Ectodermal cell (in vitro differentiated cells): Measurements from ENCODE around the gene VARS1.
"Not testable (repeated sequence)": the region's sequence is repeated elsewhere in the genome, so short reads cannot be mapped to it uniquely, and the experiment has no call there.

Experiments used
- H3K27ac ChIP-seq: 2 replicates; pipeline ENCODE4 v1.7.0; 2013; ENCODE audit warnings: mild to moderate bottlenecking, low read depth, low read length; ENCODE audit not compliant: insufficient read depth, poor library complexity, severe bottlenecking
- H3K27me3 ChIP-seq: 2 replicates; pipeline ENCODE4 v1.7.0; 2013; ENCODE audit warnings: mild to moderate bottlenecking, low read length; ENCODE audit not compliant: insufficient read depth, control insufficient read depth, poor library complexity, severe bottlenecking
- H3K36me3 ChIP-seq: one replicate; pipeline ENCODE4 v1.7.0; 2013; ENCODE audit warnings: low read length; ENCODE audit not compliant: control insufficient read depth, insufficient read depth
- H3K4me1 ChIP-seq: one replicate; pipeline ENCODE4 v1.7.0; 2013; ENCODE audit warnings: low read length; ENCODE audit not compliant: control insufficient read depth, insufficient read depth
- H3K4me3 ChIP-seq: 2 replicates; pipeline ENCODE4 v1.7.0; 2013; ENCODE audit warnings: low read depth, low read length, control low read depth; ENCODE audit not compliant: insufficient read depth
- H3K9me3 ChIP-seq: 2 replicates; pipeline ENCODE4 v1.7.0; 2013; ENCODE audit warnings: mild to moderate bottlenecking, low read length, moderate library complexity; ENCODE audit not compliant: control insufficient read depth
- WGBS, 2 experiments: methylation state at CpG; one replicate each; pipeline ENCODE4 v1.1.7; 2013; ENCODE audit warnings: missing lambda C conversion rate in 2 of 2; 5-methylcytosine and 5-hydroxymethylcytosine counted together

The VARS1 gene

GRCh38 chr6:31811645-31812044, 16.1 kb upstream of the VARS1 start:
- no peaks in the 10 kb centered on the region for H3K36me3 ChIP-seq
- WGBS, 2 experiments: 95 to 96% methylated on average over 12 of the region's 12 CpGs

DNA sequence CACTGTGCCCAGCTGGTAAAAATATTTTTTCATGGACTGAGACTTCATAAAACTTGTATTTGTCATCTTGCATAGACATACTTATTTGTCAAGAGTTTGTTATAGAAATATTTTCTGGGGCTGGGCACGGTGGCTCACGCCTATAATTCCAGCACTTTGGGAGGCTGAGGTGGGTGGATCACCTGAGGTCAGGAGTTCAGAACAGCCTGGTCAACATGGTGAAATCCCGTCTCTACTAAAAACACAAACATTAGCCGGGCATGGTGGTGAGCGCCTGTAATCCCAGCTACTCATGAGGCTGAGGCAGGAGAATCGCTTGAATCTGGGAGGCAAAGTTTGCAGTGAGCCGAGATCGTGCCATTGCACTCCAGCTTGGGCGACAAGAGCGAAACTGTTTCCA, 13.0 kb upstream of the VARS1 start:
- H3K27me3 ChIP-seq, H3K27ac ChIP-seq, H3K9me3 ChIP-seq, H3K4me1 ChIP-seq, H3K36me3 ChIP-seq, H3K4me3 ChIP-seq: not testable (repeated sequence)
- 90 to 91% methylated on average over 10 of the region's 10 CpGs for WGBS, 2 experiments

More at GRCh38 chr6:31811645-31812044, 16.1 kb upstream of the VARS1 start:
- Histone ChIP-seq H3K27ac (no peak overlapping the region), H3K4me1 (peaks cover 4% of the 10 kb centered on the region), H3K4me3 (no peak overlapping the region), H3K9me3 (no peaks in the 10 kb centered on the region), H3K27me3 (no peaks in the 10 kb centered on the region)

DNA sequence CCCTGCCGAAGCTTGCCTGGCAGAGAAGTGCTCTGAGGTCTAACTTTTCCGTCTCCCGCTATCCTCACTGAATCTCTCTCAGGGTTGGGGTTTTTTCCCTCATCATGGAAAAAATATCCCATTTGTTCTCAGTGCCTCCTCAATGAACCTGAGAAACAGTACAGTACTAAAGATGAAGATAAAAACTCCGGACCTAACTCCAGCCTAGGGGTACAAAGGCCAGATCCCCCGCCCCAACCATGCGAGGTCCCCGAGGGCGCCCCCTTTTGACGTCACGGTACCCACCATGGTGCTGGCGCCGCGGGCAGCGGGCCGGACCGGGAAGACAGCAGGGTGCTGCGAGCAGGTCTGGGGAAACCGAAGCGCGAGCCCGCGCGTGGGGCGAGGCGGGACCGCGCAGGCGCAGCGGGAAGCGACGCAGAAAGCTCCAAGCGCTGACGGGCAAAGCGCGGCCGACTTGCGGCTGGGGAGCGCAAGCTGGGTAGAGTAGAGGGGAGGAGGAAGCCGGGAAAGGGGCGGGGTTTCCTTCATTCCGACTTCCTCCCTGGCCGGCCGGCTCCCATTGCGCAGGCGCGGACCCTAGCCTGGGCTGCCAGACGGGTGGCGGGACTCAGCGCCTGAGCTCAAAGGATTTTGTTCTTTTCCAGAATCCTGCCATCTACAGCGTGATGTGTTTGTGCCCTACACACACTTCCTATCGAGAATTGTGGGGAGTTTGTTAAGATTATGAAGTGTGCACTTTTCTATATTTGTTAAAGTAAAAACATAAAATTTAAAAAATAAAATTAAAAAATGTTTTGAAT, 11.1 kb upstream of the VARS1 start, which contains the start of gene LSM2:
TSS of gene LSM2 (minus strand) at position 497 of the 803 bp plus-strand sequence. CDS start at position 288, 209 bp downstream.
- Histone ChIP-seq H3K4me3 (peak within 1 kb of the TSS; percentile 99), H3K27me3 (no peaks in the 10 kb centered on the region), H3K4me1 (peaks cover 4% of the 10 kb centered on the region), H3K36me3 (peaks cover 11% of the 10 kb centered on the region), H3K9me3 (no peaks in the 10 kb centered on the region), H3K27ac (peak within 1 kb of the TSS; percentile 91)
- 0 to 1% methylated on average over 49 to 50 of the region's 51 CpGs for WGBS, 2 experiments

DNA sequence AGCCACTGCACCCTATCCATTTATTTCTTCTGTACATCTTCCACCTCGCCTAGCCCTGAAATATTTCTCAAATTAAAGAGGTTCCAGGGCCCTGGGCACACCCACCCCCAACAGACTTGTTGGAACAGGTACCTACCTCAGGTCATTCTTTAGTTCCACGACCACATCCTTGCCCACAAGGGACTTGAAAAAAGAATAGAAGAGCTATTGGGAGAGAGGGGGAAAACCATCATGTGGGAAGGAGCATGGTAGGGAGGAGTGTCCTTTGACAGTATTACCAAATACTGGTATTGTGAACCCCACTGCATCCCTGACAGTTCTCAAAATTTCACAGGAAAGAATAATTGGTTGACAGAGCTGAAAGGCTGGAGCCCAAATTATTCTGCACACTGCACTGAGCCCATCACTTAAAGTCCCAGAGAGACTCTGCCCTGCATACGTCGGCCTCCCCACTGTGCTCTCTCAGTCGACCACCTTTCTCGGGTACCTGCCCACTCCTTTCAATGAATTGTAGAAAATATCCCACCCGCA, 10.5 kb upstream of the VARS1 start:
- Histone ChIP-seq H3K4me1 (peaks cover 4% of the 10 kb centered on the region), H3K4me3 (peak overlapping the region; percentile 99), H3K36me3 (peaks cover 11% of the 10 kb centered on the region), H3K27me3 (no peaks in the 10 kb centered on the region), H3K27ac (no peak overlapping the region), H3K9me3 (no peaks in the 10 kb centered on the region)
- 18 to 20% methylated on average over 7 of the region's 7 CpGs for WGBS, 2 experiments

DNA sequence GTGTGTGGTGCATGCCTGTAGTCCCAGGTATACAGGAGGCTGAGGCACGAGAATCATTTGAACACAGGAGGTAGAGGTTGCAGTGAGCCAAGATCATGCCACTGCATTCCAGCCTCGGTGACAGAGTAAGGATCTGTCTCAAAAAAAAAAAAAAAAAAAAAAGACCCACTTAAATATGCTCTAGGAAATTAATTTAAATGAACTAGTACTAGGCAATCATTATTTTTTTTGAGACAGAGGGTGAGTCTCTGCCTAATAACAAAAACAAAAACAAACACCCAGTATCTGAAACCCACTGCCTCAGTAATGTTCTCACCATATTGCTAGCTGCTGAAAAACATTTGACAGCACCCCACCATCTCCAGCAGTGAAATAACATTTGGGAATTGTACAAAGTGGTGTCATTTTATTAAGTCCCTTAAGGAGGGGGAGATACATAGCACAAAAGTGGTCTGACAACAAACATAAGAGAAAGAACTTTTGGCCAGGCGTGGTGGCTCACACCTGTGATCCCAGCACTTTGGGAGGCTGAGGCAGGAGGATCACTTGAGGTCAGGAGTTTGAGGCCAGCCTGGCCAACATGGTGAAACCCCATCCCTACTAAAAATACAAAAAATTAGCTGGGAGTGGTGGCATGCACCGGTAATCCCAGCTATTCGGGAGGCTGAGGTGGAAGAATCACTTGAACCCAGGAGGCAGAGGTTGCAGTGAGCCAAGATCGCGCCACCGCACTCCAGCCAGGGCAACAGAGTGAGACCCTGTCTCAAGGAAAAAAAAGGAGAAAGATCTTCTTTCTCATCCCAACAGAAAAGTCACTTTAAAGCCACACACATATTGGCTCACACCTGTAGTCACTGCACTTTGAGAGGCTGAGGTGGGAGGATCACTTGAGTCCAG, 5.7 kb upstream of the VARS1 start:
- H3K27me3 ChIP-seq, H3K4me1 ChIP-seq, H3K27ac ChIP-seq, H3K4me3 ChIP-seq, H3K9me3 ChIP-seq: not testable (repeated sequence)
- peaks cover 11% of the 10 kb centered on the region for H3K36me3 ChIP-seq
- 92 to 98% methylated on average over 8 of the region's 8 CpGs for WGBS, 2 experiments

- Histone ChIP-seq H3K9me3 (no peaks in the 10 kb centered on the region), H3K27me3 (no peaks in the 10 kb centered on the region), H3K4me3 (no peak overlapping the region), H3K4me1 (no peaks in the 10 kb centered on the region), H3K27ac (no peak overlapping the region), H3K36me3 (peaks cover 11% of the 10 kb centered on the region)
- 88 to 92% methylated on average over 12 of the region's 12 CpGs for WGBS, 2 experiments
Measured at GRCh38 chr6:31799781-31800180, 4.2 kb upstream of the VARS1 start.

GRCh38 chr6:31797588-31797987, 2.0 kb upstream of the VARS1 start:
- peaks cover 3% of the 10 kb centered on the region for H3K36me3 ChIP-seq
- no peaks in the 10 kb centered on the region for H3K9me3 ChIP-seq
- no peak overlapping the region for H3K27ac ChIP-seq
- no peak overlapping the region for H3K4me3 ChIP-seq
- WGBS, 2 experiments: 89 to 97% methylated on average over 5 of the region's 5 CpGs
- no peaks in the 10 kb centered on the region for H3K27me3 ChIP-seq
- H3K4me1 ChIP-seq: peaks cover 4% of the 10 kb centered on the region

GRCh38 chr6:31796993-31797385, 1.4 kb upstream of the VARS1 start:
- WGBS, 2 experiments: 91% methylated on average over 2 of the region's 2 CpGs
- Histone ChIP-seq H3K4me1 (peaks cover 4% of the 10 kb centered on the region), H3K4me3 (no peak overlapping the region), H3K36me3 (peaks cover 1% of the 10 kb centered on the region), H3K27me3 (no peaks in the 10 kb centered on the region), H3K27ac (no peak overlapping the region), H3K9me3 (no peaks in the 10 kb centered on the region)

DNA sequence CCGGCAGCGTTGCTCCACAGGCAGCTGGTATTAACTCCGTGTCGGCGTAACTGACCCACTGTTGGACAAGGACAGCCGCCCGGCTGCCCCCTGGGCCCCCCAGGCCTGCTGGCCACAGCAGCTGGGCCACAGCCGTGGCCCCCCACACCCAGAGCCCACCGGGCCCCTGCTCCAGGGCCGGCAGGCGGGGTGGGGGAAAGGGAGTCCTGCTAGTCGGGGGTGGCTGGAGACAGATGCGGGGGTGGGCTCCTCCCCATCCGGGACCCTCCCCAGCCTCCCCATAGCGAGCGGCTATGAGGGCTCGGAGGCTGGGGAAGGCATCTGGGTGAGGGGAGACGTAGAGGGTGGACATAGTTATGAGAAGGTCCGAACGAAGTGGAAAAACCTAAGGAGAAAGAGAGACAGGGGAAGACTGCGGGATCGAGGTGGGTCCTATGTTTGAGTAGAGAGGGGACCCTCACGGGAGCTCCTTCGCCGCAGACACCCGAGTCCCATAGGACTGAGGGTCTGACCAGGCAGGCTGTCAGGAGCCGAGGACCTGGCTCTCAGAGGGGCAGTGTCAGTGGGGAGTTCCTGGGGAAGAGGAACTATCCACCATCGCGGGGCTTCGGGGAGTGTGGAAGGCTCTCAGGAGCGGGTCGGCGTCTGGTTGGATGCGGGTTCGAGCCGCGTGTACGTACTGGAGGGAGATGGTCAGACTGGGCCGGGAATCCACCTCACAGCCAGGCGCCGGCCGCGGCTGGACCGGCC, 511 bp downstream of the VARS1 start:
- Histone ChIP-seq H3K4me3 (peak overlapping the region; percentile 98), H3K4me1 (peaks cover 4% of the 10 kb centered on the region), H3K36me3 (peaks cover 8% of the 10 kb centered on the region), H3K9me3 (no peaks in the 10 kb centered on the region), H3K27ac (peak overlapping the region; percentile 93), H3K27me3 (no peaks in the 10 kb centered on the region)
- WGBS, 2 experiments: 0 to 1% methylated on average over 44 of the region's 44 CpGs
